Measurements from ENCODE around the gene OR13C9.
A peak's percentile ranks its signal among the peaks of the same experiment; 100 is the strongest.
"Not testable (repeated sequence)": the region's sequence is repeated elsewhere in the genome, so short reads cannot be mapped to it uniquely, and the experiment has no call there.

Gene OR13C9, protein sequence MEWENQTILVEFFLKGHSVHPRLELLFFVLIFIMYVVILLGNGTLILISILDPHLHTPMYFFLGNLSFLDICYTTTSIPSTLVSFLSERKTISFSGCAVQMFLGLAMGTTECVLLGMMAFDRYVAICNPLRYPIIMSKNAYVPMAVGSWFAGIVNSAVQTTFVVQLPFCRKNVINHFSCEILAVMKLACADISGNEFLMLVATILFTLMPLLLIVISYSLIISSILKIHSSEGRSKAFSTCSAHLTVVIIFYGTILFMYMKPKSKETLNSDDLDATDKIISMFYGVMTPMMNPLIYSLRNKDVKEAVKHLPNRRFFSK

DNA sequence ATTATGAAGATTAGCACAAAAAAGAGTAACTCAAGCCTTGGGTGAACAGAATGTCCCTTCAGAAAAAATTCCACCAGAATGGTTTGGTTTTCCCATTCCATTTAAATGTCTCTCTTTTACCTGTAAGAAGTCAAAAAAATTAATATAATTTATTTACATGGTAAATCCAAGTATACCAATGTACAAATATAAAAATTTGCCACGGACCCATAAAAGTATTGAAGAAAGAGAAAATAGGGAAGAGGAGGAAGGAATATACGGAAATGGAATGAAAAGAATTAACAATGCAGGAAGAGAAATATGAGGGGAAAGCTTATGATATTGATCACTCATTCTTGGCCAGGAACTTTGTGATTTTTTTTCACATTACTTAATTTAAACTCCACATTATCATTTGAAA is at the start of gene OR13C9:
OR13C9 (minus strand) TSS at position 101 of the 400 bp plus-strand sequence; CDS start at position 101, 0 bp downstream.
- TF ChIP-seq, protein P1, sequence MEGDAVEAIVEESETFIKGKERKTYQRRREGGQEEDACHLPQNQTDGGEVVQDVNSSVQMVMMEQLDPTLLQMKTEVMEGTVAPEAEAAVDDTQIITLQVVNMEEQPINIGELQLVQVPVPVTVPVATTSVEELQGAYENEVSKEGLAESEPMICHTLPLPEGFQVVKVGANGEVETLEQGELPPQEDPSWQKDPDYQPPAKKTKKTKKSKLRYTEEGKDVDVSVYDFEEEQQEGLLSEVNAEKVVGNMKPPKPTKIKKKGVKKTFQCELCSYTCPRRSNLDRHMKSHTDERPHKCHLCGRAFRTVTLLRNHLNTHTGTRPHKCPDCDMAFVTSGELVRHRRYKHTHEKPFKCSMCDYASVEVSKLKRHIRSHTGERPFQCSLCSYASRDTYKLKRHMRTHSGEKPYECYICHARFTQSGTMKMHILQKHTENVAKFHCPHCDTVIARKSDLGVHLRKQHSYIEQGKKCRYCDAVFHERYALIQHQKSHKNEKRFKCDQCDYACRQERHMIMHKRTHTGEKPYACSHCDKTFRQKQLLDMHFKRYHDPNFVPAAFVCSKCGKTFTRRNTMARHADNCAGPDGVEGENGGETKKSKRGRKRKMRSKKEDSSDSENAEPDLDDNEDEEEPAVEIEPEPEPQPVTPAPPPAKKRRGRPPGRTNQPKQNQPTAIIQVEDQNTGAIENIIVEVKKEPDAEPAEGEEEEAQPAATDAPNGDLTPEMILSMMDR (IDR thresholded peaks at IDR 0.05; ENCODE audit: low read depth, low read length) = no peak
- no peak within 1 kb of the TSS for H3K4me3 ChIP-seq (replicated peaks in 1 of 2; ENCODE audit: low read depth in 2 of 2, low read length in 2 of 2)

GRCh38 chr9:104658496-104659195 is 40.6 kb upstream of the OR13C9 start:
- DNase-seq (ENCODE audit: low read depth in 2 of 2) = no peak
- TF ChIP-seq, protein P1 (IDR thresholded peaks at IDR 0.05; ENCODE audit: low read depth, low read length) = no peak
- H3K4me3 ChIP-seq (replicated peaks in 1 of 2; ENCODE audit: low read depth in 2 of 2, low read length in 2 of 2) = no peak overlapping the region

More for the DNA sequence above, at the start of gene OR13C9:
- DNase-seq (ENCODE audit: low read depth in 2 of 2) = no peak

DNA sequence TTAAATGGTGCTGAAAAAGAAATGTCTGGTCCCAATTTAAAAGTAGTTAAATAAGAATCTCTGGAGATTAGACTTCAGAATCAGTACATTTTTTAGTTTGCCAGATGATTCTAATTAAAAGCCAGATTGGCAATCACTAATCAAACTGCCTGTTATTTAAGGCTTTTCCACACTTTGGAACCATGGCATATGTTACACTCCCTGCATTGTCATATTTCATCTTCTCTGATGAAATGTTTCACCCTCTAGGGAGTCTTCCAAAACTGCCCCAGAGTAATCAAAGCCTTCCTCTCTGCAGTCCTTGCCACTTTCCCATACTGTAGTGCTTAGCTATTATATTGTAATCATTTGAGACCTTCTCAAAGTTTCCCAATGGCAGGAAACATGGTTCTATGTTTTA is 17.5 kb upstream of the OR13C9 start:
- no peak for DNase-seq (ENCODE audit: low read depth in 2 of 2)
- H3K4me3 ChIP-seq (replicated peaks in 1 of 2; ENCODE audit: low read depth in 2 of 2, low read length in 2 of 2) = no peak overlapping the region
- TF ChIP-seq, protein P1 (IDR thresholded peaks at IDR 0.05; ENCODE audit: low read depth, low read length) = no peak

GRCh38 chr9:104633976-104634520 is 16.0 kb upstream of the OR13C9 start:
- TF ChIP-seq, protein P1 (IDR thresholded peaks at IDR 0.05; ENCODE audit: low read depth, low read length) = no peak
- no peak for DNase-seq (ENCODE audit: low read depth in 2 of 2)

GRCh38 chr9:104625964-104626363 is 8.0 kb upstream of the OR13C9 start:
- DNase-seq (ENCODE audit: low read depth in 2 of 2) = peak in 1 of 2 donors; percentile 1

More at GRCh38 chr9:104633976-104634520, 16.0 kb upstream of the OR13C9 start:
- no peak overlapping the region for H3K4me3 ChIP-seq (replicated peaks in 1 of 2; ENCODE audit: low read depth in 2 of 2, low read length in 2 of 2)

GRCh38 chr9:104617418-104617817 is 586 bp downstream of the OR13C9 start:
- no peak for DNase-seq (ENCODE audit: low read depth in 2 of 2)
- H3K4me3 ChIP-seq (replicated peaks in 1 of 2; ENCODE audit: low read depth in 2 of 2, low read length in 2 of 2) = no peak overlapping the region
- TF ChIP-seq, protein P1 (IDR thresholded peaks at IDR 0.05; ENCODE audit: low read depth, low read length) = no peak

More at GRCh38 chr9:104625964-104626363, 8.0 kb upstream of the OR13C9 start:
- not testable (repeated sequence) for H3K4me3 ChIP-seq (replicated peaks in 1 of 2; ENCODE audit: low read depth in 2 of 2, low read length in 2 of 2)

DNA sequence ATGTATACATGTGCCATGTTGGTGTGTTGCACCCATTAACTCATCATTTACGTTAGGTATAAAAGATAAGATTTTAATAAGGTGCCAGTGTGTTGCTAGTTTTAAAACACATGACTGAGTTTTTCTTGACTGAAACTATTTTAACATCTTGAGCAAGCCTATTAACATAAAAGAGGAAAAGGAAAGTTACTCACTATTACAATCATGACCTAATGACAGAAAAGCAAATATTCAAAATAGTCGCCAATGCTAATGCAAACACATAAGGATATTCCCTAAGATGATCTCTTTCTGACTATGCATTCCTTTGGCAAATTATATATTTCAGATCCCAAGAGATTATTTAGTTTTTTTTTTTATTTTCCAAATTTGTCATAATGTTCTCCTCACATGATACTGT is 6.8 kb downstream of the OR13C9 start:
- no peak for DNase-seq (ENCODE audit: low read depth in 2 of 2)
- H3K4me3 ChIP-seq (replicated peaks in 1 of 2; ENCODE audit: low read depth in 2 of 2, low read length in 2 of 2) = no peak overlapping the region
- TF ChIP-seq, protein P1 (IDR thresholded peaks at IDR 0.05; ENCODE audit: low read depth, low read length) = no peak

Data from cardiac fibroblast (primary cell).